Posterior vena cava (tissue), 2 donors: ENCODE measurements around the gene USP34. TPM values are rescaled to one million over a fixed set of nuclear protein-coding genes. Genes with fewer than 3 reads are reported as not detected.

Experiments
- DNase-seq: peaks from one replicate; pipeline ENCODE4 v3.0.0-alpha.2; 2020; ENCODE audit warnings: low spot score
- intact Hi-C, 2 donors: fragments of 100-400 bp; cut with DNase I; formaldehyde crosslinking; loops; one replicate each; pipeline versions ENCODE4 v1.14.1 to v1.14.2; 2022 to 2023
- total RNA-seq, 2 donors: library from RNA; stranded (reverse); fragmentation: NEBNext Ultra II Directional; extraction: Animal tissue kit (Norgen Biotek cat#: 25700); gene quantifications; one replicate each; pipeline ENCODE4 v1.2.1, GENCODE V29; 2021
- donor health status: DM: yes; HTN: yes; CAD: no.
- donor health status: DM: yes; HTN: yes; CAD: no.

Gene USP34
- total RNA-seq, 2 donors from 2014 or later, result 87.4 to 125 TPM

DNA sequence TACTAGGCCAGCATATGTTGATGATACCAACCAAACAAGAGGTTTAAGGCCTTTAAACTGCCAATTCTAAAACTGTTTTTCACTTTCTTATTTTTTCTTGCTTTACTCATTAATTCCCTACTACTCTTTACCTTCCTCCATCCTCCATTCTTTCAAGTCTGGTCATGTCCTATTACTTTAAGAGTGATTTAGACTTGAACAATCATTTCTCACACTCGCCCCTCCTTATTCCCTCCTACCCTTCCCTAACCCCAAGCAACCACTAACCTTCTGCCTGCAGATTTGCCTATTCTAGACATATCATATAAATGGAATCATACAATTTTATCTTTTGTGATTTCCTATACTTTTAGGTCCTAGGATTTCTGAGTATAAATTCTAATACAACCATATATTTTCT lies 127.7 kb downstream of the USP34 start:
- DNase-seq, result no peak
- intact Hi-C loops, result no loop called here

DNA sequence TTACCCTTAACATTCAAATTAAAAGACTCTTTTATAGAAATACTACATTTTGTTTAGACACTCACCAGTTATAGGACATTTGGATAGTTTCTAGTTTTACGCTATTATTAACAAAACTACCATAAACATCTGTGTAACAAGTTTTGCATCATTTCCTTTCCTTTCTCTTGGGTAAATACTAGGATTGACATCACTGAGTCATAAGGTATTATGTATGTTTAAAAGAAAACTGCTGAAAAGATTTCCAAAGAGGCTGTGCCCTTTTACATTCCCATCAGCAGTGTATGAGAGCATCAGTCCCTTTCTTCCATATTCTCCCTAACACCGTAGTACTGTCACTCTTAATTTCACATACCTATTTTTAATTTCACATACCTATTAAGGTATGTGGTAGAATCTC lies 130.6 kb downstream of the USP34 start:
- DNase-seq, result no peak
- intact Hi-C loops, result no loop called here

DNA sequence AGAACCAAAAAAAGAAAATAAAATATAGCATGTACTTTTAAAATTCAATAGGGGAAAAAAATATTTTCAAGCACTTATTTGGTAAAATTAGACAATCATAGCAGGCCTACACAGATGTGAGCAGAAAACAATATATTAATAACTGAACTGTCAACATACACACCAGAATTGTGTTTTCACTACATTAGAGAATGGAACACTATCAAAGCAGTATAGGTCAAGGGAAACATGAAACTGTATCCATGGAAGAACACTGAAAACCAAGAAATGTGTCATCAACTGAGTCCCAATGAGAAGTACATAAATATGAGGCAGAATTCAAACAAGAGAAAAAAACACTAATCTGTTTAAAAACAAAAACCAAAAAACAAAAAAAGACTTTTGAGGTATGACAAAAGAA lies 132.4 kb downstream of the USP34 start:
- no peak for DNase-seq
- intact Hi-C loops, result no loop called here

DNA sequence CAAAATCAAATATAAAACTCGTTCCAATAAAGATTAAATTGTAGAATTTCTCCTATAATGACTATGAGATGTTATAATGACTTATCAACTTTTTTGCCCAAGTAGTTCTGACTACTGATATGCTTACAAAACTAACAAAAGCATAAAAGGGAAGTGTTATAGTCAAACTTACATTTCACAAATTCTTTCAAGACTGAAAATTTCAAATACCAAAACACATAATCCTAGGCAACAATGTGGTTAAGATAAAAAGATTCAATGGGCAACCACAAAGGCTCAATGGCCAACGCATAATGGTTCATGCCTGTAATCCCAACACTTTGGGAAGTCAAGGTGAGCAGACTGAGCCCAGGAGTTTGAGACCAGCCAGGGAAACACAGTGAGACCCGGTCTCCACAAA lies 135.7 kb downstream of the USP34 start:
- DNase-seq, result no peak
- intact Hi-C loops, result no loop called here

DNA sequence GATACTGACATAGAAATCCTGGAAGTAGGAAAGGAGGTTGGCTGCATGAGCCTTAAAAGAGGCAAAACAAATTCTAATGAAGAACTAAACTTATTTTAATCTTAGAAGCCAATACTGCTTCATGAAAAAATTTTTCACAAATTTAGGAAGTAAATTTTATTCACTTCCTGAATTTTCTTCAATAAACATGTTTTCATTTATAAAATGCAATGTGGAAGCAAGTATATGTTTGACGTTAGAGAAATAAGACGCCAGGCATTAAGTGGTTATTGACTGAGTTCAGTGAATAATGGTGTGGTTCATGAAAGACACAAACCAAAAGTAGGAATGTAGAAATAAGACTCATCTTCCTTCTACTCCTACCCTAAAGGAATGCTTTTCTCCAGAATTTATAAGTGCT lies 136.4 kb downstream of the USP34 start:
- intact Hi-C loops, result no loop called here
- no peak for DNase-seq

DNA sequence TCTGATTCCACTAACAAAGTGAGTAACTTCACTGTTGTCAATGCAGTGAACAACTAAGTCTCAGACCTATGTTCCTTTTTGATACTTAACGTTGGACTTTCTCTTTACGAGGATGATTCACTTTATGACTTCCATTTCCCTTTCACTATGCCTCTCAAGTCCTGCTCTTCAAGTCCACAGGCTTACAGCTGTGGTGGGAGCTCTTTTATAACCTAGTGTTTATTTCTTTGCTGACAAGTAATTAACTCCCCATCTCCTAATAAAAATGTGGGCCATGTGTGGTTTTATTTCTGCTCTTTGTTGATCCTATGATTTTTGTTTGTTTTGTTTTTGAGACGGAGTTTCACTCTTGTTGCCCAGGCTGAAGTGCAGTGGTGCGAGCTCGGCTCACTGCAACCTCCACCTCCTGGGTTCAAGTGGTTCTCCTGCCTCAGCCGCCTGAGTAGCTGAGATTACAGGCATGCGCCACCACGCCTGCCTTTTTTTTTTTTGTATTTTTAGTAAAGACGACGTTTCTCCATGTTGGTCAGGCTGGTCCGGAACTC lies 142.1 kb downstream of the USP34 start:
- intact Hi-C loops, result no loop called here
- DNase-seq, result no peak

DNA sequence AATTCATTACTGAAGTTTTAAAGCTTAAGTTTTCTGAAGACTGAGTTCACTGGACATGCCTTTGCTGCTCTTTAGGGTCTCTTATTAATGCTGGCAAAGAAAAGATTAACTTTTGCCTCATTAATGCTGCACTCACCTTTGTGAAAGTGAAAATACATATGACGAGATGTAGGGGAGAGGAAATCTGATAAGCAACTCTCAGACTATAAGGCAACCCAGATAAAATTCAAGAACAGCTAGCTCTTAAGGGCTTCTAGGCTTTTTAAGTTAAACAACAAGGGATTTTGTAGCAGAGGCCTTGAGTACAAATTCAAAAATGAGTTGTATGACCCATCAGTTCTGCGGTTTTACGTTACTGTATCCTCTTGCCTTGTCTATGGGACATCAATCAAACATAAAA lies 143.7 kb downstream of the USP34 start:
- intact Hi-C loops, result no loop called here
- no peak for DNase-seq

DNA sequence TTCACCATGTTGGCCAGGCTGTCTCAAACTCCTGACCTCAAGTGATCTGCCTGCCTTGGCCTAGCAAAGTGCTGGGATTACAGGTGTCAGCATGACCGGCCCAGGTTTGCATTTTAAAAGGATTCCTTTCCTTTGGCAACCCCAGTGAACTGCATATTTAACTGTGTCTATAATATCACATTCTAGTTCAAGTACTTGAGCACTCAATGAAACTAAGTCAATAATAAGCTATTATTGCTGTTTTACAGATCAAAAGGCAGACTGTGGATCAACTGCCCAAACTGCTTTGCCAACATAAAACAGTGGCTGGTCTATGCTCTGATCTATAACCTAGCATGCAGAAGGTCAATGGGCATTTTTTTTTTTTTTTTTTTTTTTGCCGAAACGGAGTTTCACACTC lies 144.5 kb downstream of the USP34 start:
- intact Hi-C loops, result no loop called here
- no peak for DNase-seq

DNA sequence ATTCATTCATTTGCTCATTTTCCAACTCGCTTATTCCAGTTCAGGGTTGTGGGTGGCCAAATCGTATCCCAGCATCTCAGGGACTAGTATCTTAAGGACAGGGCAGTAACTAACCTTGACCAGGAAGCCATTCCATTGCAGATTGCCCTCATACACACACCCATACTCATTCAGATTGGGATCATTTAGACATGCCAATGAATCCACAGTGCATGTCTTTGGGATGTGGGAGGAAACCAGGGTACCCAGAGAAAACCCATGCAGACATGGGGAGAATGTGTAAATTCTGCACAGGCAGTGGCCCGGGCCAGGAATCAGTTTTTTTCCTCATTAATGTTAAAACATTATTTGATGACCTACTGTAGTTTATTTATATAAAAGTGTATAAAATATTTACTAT lies 150.7 kb downstream of the USP34 start:
- DNase-seq, result no peak
- intact Hi-C loops, result no loop called here

DNA sequence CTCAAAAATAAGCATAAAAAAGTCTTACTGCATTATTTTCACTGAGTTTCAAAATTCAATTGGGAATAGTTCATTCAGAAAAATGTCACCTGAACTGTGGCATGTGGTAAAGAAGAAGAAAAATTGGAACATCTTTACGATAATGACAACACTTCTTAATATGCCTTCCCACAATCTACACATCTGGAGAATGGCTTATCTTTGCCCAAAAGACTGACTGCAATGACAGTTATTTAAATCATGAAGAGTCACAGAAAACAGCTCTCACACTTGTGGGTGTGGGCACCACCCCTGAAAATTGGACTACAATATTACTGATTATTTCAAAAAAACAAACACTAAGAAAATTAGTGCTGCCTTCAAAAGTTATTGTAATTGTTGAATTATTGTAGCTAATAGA lies 152.3 kb downstream of the USP34 start:
- intact Hi-C loops, result no loop called here
- no peak for DNase-seq

DNA sequence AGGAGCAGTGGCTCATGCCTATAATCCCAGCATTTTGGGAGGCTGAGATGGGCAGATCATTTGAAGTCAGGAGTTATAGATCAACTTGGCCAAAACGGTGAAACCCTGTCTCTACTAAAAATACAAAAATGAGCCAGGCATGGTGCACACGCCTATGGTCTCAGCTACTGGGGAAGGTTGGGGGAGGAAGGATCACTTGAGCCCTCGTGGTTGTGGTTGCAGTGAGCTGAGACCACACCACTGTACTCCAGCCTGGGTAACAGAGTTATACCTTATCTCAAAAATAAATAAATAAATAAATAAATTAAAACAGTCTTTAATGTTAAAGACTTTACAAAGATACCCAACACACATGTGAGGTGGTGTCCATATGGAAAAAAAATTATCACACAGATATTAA lies 174.9 kb downstream of the USP34 start:
- no peak for DNase-seq
- intact Hi-C loops, result no loop called here

DNA sequence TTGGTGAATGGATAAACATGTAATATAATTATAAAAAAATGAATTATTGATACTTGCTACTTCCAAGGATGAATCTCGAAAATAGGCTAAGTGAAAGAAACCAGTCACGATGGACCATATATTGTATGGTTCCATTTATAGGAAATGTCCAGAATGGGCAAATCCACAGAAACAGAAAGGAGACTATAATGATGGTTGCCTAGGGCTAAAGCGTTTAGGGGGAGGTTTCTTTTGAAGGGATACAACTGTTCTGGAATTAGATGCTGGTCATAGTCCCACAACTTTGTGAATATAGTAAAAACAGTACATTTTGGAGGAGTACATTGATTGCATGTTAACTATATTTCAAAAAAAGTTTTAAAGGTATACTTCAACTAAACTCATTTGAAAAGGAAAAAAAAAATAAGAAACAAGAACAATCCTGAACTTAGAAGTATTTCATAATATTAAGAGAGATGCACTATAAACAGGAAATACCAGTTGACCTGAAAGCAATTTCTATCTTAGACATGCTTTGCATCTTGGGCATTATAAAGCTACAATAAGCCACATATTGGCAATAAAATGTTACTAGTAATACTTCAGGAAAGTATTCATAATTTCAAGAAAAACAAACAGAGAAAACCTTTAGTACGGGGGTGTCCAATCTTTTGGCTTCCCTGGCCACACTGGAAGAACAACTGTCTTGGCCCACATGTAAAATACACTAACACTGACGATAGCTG lies 178.9 kb downstream of the USP34 start:
- no peak for DNase-seq
- intact Hi-C loops, result no loop called here

DNA sequence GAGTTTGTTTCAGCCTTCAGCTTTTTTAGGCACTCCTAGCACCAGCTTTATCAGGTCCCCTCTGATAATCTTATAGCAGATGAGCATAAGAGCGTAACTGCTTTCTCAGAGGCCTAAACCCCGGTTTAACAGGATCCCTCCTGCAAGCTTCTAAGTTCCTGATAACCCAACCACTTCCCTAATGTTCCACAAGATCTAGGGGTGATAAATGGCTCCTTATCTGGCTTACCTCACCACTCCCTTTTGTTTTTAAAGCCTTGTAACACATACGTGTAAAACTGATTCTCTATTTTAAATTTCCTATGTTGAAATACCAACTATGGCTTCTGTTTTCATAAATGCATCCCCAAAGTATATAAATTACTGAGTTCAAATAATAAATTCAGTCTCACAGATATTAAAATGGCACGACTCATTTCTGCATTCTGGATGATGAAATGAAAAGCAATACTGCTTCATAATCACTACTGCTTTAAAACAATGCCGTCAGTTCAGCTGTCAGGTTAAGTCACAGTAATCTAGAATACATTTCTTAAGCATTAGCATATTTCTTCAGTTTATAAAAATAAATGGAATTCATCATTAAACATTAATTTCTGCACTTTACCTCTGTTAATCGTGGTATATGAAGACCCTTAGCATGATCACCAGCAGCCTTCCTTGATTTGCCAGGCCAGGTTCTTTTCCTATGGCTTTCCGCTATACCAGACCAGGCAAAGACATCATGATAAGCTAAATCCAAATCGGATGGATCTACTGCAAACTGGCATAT lies 182.6 kb downstream of the USP34 start:
- no peak for DNase-seq
- intact Hi-C loops, result no loop called here

DNA sequence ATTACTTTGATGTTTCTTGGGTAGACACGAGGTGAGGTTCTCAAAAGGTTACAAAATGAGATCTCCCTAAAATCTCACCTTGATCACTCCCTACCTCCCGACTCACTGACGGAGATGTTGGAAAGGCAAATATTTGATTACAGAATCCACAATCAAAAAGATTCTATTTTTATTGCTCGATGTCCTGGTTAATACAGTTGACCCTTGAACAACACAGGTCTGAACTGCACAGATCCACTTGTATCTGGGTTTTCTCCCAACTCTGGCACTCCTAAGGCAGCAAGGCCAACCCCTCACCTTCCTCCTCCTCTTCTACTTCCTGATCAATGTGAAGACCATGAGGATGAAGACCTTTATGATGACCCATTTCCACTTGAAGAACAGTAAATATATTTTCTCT lies 183.6 kb downstream of the USP34 start:
- DNase-seq, result no peak

DNA sequence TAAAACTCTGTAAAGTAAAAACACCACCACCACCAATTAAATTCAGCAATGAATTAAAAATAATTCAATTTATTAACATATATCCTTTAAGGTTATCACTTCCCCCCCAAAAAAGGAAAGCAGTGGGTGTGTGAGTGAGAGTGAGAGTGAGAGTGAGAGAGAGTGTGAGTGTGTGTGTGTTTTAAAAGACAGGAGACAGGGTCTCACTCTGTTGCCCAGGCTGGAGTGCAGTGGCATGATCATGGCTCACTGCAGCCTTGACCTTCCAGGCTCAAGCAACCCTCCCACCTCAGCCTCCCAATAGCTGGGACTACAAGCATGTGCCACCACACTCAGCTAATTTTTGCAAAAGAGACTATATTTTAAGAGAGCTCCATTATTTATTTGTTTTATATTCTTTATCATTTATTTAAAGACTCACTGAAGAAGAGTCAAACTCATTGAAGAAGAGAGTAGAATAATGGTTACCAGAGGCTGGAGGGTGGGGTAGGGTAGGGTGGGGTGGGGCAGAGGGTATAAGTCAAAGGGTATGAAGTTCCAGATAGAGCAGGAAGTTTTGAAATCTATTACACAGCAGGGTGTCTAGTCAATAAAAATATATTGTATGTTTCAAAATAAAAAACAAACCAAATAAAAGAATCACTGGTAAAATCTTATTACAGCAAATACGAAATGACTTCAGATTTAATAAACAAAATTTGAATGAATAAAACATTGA lies 187.3 kb downstream of the USP34 start:
- intact Hi-C loops, result no loop called here
- DNase-seq, result no peak

More for the DNA sequence above, 183.6 kb downstream of the USP34 start:
- intact Hi-C loops, result no loop called here

DNA sequence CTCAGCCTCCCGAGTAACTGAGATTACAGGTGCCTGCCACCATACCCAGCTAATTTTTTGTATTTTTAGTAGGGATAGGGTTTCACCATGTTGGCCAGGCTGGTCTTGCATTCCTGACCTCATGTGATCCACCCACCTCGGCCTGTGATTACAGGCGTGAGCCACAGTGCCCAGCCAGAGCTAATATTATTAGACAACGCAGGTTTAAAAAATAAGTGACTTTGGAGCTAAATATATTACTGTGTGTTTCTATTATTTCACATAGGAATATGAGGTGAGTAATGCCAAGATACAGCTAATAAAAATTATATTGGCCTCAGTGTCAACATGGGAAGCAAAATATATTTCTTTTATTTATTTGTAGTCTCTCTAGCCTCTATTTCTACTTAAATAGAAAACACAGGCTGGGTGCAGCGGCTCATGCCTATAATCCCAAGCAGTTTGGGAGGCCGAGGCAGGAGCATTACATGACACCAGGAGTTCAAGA lies 188.7 kb downstream of the USP34 start:
- no peak for DNase-seq
- intact Hi-C loops, result no loop called here

DNA sequence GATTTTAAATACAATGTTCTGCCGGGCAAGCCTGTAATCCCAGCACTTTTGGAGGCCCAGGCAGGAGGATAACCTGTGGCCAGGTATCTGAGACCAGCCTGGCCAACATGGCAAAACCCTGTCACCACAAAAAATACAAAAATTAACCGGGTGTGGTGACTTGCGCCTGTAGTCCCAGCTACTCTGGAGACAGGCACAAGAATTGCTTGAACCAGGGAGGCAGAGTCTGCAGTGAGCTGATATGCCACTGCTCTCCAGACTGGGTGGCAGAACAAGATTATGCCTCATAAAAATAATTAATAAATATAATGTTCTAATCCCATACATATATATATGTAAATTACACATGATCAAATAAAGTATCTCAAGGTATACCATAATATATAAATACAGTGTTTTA lies 189.6 kb downstream of the USP34 start:
- DNase-seq, result no peak
- intact Hi-C loops, result no loop called here

DNA sequence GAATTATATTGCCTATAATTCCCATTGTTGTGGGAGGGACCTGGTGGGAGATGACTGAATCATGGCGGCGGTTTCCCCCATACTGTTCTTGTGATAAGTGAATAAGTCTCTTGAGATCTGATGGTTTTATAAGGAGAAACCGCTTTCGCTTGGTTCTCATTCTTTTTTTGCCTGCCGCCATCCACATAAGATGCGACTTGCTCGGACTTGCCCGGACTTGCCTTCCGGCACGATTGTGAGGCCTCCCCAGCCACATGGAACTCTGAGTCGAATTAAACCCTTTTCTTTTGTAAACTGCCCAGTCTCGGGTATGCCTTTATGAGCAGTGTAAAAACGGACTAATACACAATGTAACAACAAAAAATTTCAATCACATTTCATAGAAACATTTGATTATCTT lies 193.1 kb downstream of the USP34 start:
- DNase-seq, result no peak
- intact Hi-C loops, result no loop called here

DNA sequence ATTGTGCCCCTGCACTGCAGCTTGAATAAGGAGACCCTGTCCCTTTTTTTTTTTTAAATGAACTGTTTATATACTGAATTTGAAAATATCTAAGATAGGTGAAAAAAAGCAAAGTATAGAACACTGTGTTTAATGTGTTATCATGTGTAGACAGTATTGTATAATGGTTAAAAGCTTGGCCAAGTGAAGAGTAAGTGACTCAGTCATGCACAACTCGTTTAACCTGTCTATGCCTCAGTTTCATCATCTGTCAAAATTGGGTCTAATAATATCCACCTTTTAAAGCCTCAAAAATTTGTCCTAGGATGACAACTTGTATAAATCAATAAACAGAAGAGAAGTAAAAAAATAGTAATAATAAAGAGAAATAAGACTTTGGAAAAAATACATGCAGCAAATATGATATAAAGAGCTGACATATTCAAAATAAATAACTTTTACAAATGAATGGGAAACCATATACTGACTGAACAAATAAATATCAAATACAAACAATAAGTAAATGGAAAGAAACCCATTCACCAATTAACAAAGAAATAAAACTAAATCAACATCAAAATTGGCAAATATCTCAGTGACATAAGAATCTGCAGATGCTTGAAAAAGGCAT lies 195.2 kb downstream of the USP34 start:
- no peak for DNase-seq
- intact Hi-C loops, result no loop called here
